KMS-11 (cell line): ENCODE data around the gene NRTN.
"Not testable (repeated sequence)": the region's sequence is repeated elsewhere in the genome, so short reads cannot be mapped to it uniquely, and the experiment has no call there.

Source experiments
- H2AFZ ChIP-seq: fragments of 200-600 bp; sonication (generic); 2 replicates; pipeline ENCODE4 v1.6.1; 2016; ENCODE audit warnings: antibody characterized with exemption, mixed run types, low read depth
- H3K27ac ChIP-seq: fragments of 200-600 bp; sonication (generic); 2 replicates; pipeline ENCODE4 v1.6.1; 2016; ENCODE audit warnings: mild to moderate bottlenecking, mixed run types
- H3K27me3 ChIP-seq: fragments of 200-600 bp; sonication (generic); 2 replicates; pipeline ENCODE4 v1.6.1; 2017; ENCODE audit warnings: mild to moderate bottlenecking, low read depth, mixed run types, moderate library complexity; ENCODE audit not compliant: insufficient read depth
- H3K36me3 ChIP-seq: fragments of 200-600 bp; sonication (generic); 2 replicates; pipeline ENCODE4 v1.6.1; 2017; ENCODE audit warnings: mild to moderate bottlenecking, mixed run types; ENCODE audit not compliant: insufficient read depth
- H3K4me1 ChIP-seq: fragments of 200-600 bp; sonication (generic); 2 replicates; pipeline ENCODE4 v1.6.1; 2016; ENCODE audit warnings: mild to moderate bottlenecking, low read depth, mixed run types; ENCODE audit not compliant: poor library complexity, severe bottlenecking
- H3K4me2 ChIP-seq: fragments of 200-600 bp; sonication (generic); 2 replicates; pipeline ENCODE4 v1.7.0; 2016; ENCODE audit warnings: mild to moderate bottlenecking, mixed run types
- H3K4me3 ChIP-seq: fragments of 200-600 bp; sonication (generic); IDR thresholded peaks from 2 replicates; pipeline ENCODE4 v1.6.1; 2017; ENCODE audit warnings: low read depth, low read length, mixed read lengths; ENCODE audit not compliant: insufficient read depth
- H3K79me2 ChIP-seq: fragments of 200-600 bp; sonication (generic); 2 replicates; pipeline ENCODE4 v1.6.1; 2016; ENCODE audit warnings: low read depth, mixed run types; ENCODE audit not compliant: insufficient read depth
- H3K9ac ChIP-seq: fragments of 200-600 bp; sonication (generic); 2 replicates; pipeline ENCODE4 v1.6.1; 2016; ENCODE audit warnings: mild to moderate bottlenecking, mixed run types
- H4K20me1 ChIP-seq: fragments of 200-600 bp; sonication (generic); 2 replicates; pipeline ENCODE4 v1.6.1; 2016; ENCODE audit warnings: mild to moderate bottlenecking, mixed run types; ENCODE audit not compliant: insufficient read depth
- TF ChIP-seq, protein P1 (sequence below): fragments of 200-600 bp; sonication (generic); conservative IDR thresholded peaks from 2 replicates; pipeline ENCODE4 v1.6.1; 2017; ENCODE audit warnings: low read depth, mild to moderate bottlenecking, antibody characterized with exemption, low read length, moderate library complexity, mixed read lengths

NRTN gene

DNA sequence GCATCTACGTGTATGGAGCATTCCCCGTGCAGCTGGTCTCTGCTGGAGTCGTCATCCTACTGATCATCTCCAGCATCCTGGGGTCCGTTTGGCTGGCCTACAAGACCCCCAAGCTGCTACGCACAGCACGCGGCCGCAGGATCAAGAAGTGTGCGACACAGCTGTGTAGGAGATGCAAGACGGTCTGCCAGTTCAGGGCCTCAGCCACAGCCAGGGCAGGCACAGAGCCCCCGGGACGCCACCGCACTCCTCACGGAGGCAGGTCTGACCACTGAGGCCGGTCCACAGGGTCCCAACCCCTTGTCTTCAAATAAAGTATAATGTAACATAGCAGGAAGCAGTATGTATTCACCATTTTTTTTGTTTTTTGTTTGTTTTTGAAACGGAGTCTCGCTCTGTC is 26.5 kb upstream of the NRTN start:
- H3K4me1 ChIP-seq: no peaks in the 10 kb centered on the region
- TF ChIP-seq, protein P1, sequence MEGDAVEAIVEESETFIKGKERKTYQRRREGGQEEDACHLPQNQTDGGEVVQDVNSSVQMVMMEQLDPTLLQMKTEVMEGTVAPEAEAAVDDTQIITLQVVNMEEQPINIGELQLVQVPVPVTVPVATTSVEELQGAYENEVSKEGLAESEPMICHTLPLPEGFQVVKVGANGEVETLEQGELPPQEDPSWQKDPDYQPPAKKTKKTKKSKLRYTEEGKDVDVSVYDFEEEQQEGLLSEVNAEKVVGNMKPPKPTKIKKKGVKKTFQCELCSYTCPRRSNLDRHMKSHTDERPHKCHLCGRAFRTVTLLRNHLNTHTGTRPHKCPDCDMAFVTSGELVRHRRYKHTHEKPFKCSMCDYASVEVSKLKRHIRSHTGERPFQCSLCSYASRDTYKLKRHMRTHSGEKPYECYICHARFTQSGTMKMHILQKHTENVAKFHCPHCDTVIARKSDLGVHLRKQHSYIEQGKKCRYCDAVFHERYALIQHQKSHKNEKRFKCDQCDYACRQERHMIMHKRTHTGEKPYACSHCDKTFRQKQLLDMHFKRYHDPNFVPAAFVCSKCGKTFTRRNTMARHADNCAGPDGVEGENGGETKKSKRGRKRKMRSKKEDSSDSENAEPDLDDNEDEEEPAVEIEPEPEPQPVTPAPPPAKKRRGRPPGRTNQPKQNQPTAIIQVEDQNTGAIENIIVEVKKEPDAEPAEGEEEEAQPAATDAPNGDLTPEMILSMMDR: no peak
- no peaks in the 10 kb centered on the region for H3K79me2 ChIP-seq
- H3K4me3 ChIP-seq: no peak overlapping the region
- no peaks in the 10 kb centered on the region for H4K20me1 ChIP-seq
- no peak overlapping the region for H3K4me2 ChIP-seq
- H3K27me3 ChIP-seq: no peaks in the 10 kb centered on the region; the same call in 1 of the 2 replicates
- no peak overlapping the region for H3K9ac ChIP-seq
- no peak overlapping the region for H3K27ac ChIP-seq
- H2AFZ ChIP-seq: no peak overlapping the region
- H3K36me3 ChIP-seq: no peaks in the 10 kb centered on the region

DNA sequence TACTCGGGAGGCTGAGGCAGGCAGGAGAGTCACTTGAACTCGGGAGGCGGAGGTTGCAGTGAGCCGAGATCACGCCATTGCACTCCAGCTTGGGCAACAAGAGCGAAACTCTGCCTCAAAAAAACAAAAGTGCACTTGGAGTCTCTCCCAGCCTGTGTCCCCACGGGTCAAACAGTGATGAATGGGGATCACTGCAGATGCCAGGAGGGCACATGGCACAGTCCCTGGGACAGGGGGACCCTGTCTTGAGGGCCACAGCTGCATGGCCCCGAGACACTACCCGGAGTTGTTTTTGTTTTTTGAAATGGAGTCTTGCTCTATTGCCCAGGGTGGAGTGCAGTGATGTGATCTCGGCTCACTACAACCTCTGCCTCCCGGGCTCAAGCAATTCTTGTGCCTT is 24.0 kb upstream of the NRTN start:
- H3K4me3 ChIP-seq, H3K4me2 ChIP-seq, H3K79me2 ChIP-seq, H3K27ac ChIP-seq, H2AFZ ChIP-seq, H3K27me3 ChIP-seq, H3K4me1 ChIP-seq, H4K20me1 ChIP-seq, H3K9ac ChIP-seq, H3K36me3 ChIP-seq: not testable (repeated sequence)

DNA sequence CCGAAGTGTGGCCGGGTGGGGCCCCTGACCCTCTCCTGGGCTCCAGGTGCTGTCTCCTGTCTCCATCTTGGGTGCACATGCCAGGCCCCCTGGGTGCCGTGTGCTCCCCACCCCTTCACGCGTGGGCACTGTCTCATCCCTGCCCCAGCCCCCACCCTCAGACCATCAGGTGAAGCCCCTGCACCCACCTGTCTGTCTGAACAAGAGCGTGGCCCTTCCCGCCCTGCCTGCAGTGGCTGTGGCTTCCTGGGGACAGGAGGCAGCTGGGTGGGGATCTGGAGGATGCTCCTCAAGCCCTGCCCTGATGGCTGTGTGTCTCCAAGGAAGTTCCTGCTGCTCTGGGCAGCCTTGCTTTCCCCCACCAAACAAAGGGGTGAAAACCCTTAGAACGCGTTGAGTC is 22.5 kb upstream of the NRTN start:
- Histone ChIP-seq H4K20me1 (no peaks in the 10 kb centered on the region), H2AFZ (no peak overlapping the region), H3K79me2 (no peaks in the 10 kb centered on the region), H3K36me3 (0 out of 2 replicates have a peak, but pooled peaks cover 4% of the 10 kb centered on the region), H3K4me1 (no peaks in the 10 kb centered on the region), H3K4me3 (no peak overlapping the region), H3K27me3 (no peaks in the 10 kb centered on the region; the same call in 1 of the 2 replicates), H3K27ac (no peak overlapping the region), H3K9ac (no peak overlapping the region), H3K4me2 (no peak overlapping the region)
- TF ChIP-seq, protein P1: no peak

DNA sequence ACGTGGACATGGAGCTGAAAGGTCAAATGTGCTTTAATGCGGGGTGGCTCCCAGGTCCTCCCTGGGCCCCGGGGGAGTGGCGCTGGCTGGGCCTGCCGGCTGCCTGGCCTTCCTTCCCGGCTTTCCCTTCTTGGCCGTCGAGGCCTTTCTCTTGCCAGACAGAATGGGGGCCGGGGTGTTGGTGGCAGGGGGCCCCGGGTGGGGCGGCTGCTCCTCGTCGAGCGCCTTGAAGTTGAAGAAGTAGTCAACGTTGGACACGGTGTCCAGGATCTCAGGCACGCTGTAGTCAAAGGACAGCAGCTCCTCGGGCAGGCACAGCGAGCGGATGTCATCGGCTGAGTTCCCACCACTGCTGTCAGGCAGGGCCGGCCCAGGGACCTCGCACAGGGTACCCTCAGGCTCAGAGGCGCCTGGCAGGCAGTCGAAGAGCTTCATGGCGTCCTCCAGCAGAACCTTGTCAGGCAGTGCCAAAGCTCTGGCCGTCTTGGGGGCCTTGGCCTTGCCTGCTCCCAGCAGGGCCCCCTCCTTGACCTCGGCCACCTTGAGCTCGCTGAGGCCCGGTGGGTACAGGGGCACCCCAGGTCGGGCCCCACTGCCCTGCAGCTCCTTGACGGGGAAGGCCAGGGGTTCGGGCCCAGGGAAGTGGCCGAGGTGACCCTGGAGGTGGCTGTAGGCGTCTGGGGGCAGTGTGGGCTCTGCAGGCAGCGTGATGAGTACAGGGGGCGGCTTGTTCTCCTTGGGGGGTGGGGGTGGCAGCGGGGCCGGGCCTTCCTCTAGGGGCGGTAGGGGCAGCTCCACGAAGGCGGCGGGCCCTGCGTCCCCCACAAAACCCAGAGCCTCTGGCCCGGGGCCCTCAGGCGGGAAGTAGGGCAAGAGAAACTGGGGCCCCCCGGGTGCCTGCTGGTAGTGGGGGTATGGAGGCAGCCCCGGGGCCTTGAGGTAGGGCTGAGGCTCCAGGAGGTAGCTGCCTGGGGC is 21.6 kb upstream of the NRTN start:
- TF ChIP-seq, protein P1: no peak
- 0 out of 2 replicates have a peak, but pooled peaks cover 4% of the 10 kb centered on the region for H3K36me3 ChIP-seq
- H3K4me3 ChIP-seq: no peak overlapping the region

More for the DNA sequence above, 21.6 kb upstream of the NRTN start:
- Histone ChIP-seq H2AFZ (no peak overlapping the region), H3K27ac (no peak overlapping the region), H3K4me2 (no peak overlapping the region), H3K9ac (no peak overlapping the region), H3K79me2 (no peaks in the 10 kb centered on the region), H3K4me1 (no peaks in the 10 kb centered on the region), H3K27me3 (no peaks in the 10 kb centered on the region; the same call in 1 of the 2 replicates), H4K20me1 (no peaks in the 10 kb centered on the region)
